Sigmoid colon (tissue), 4 donors: ENCODE measurements around the gene NEB.

Source experiments
- EP300 ChIP-seq, 4 donors: sonication (generic); formaldehyde crosslinking; IDR thresholded peaks; one replicate each; pipeline ENCODE4 v1.6.1; 2017; ENCODE audit warnings: antibody characterized with exemption in 4 of 4
- POLR2A ChIP-seq, 2 donors: fragments of 450-650 bp; IDR thresholded peaks; one replicate each; pipeline ENCODE4 v1.6.1; 2016; ENCODE audit warnings: antibody characterized with exemption in 2 of 2, mild to moderate bottlenecking in 2 of 2, moderate library complexity in 2 of 2
- POLR2AphosphoS5 ChIP-seq, 4 donors: sonication (generic); formaldehyde crosslinking; IDR thresholded peaks; one replicate each; pipeline ENCODE4 v1.6.1; 2017; ENCODE audit warnings: antibody characterized with exemption in 4 of 4
- TF ChIP-seq, protein P1 (sequence below), 4 experiments: fragments of 450-650 bp in 3 of 4; fragments of 200-600 bp in 1 of 4; IDR thresholded peaks; one replicate each; pipeline ENCODE4 v1.5.1; 2016 to 2019; ENCODE audit warnings: antibody characterized with exemption in 4 of 4, mild to moderate bottlenecking in 3 of 4, moderate library complexity in 2 of 4

DNA sequence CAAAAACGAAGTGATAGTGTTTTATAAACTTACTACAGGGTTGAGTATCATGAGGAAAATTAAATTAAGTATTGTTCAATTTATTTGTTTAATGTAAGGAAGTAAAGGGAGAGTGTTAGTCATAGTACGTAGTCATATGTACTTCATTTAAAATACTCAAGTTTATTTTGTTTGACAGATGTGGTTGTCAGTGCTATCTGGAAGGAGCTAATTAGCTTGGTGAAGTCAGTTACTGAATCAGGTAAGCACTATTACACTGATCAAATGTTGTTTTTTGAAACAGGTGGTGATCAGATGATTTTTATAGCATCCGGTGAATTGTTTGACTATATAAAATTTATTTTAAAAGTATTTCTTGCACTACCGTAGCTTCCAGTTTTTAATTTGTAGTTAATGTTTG lies 295.8 kb downstream of the NEB start:
- TF ChIP-seq, protein P1, sequence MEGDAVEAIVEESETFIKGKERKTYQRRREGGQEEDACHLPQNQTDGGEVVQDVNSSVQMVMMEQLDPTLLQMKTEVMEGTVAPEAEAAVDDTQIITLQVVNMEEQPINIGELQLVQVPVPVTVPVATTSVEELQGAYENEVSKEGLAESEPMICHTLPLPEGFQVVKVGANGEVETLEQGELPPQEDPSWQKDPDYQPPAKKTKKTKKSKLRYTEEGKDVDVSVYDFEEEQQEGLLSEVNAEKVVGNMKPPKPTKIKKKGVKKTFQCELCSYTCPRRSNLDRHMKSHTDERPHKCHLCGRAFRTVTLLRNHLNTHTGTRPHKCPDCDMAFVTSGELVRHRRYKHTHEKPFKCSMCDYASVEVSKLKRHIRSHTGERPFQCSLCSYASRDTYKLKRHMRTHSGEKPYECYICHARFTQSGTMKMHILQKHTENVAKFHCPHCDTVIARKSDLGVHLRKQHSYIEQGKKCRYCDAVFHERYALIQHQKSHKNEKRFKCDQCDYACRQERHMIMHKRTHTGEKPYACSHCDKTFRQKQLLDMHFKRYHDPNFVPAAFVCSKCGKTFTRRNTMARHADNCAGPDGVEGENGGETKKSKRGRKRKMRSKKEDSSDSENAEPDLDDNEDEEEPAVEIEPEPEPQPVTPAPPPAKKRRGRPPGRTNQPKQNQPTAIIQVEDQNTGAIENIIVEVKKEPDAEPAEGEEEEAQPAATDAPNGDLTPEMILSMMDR (IDR thresholded peaks at IDR 0.05): no peak
- TF ChIP-seq POLR2A (IDR thresholded peaks at IDR 0.05) (no peak), POLR2AphosphoS5 (IDR thresholded peaks at IDR 0.05) (no peak), EP300 (IDR thresholded peaks at IDR 0.05) (no peak)
